ENCODE data around the gene SLC48A1. TPM values are rescaled to one million over a fixed set of nuclear protein-coding genes. Genes with fewer than 3 reads are reported as not detected.
"Not testable (repeated sequence)": the region's sequence is repeated elsewhere in the genome, so short reads cannot be mapped to it uniquely, and the experiment has no call there.

The SLC48A1 gene
- total RNA-seq, 4 donors from 2014 or later: 14.9 to 21.5 (median 15.9) TPM

- H3K4me3 ChIP-seq: no peak overlapping the region
- TF ChIP-seq POLR2A (IDR thresholded peaks at IDR 0.05) (no peak), CTCF (IDR thresholded peaks at IDR 0.05) (no peak)
- no peaks in the 10 kb centered on the region for H3K36me3 ChIP-seq
- H3K4me1 ChIP-seq: peaks cover 3 to 97% (median 32%) of the 10 kb centered on the region in 4 donors
- H3K9me3 ChIP-seq: no peaks in the 10 kb centered on the region
- DNase-seq: no peak
- no peaks in the 10 kb centered on the region for H3K27me3 ChIP-seq
- peak overlapping the region in 3 of 4 donors; percentile 42 to 59 (median 52) for H3K27ac ChIP-seq
These were observed 31.1 kb downstream of the SLC48A1 start for GRCh38 chr12:47804171-47804570.

- H3K27ac ChIP-seq: peak overlapping the region in 3 of 4 donors; percentile 4 to 61 (median 40)
- TF ChIP-seq POLR2A (IDR thresholded peaks at IDR 0.05) (no peak), CTCF (IDR thresholded peaks at IDR 0.05) (no peak)
- H3K4me3 ChIP-seq: no peak overlapping the region
- no peak for DNase-seq
- no peaks in the 10 kb centered on the region for H3K27me3 ChIP-seq
- peaks cover 3 to 97% (median 45%) of the 10 kb centered on the region in 4 donors for H3K4me1 ChIP-seq
- no peaks in the 10 kb centered on the region for H3K9me3 ChIP-seq
- H3K36me3 ChIP-seq: no peaks in the 10 kb centered on the region
These were observed 32.4 kb downstream of the SLC48A1 start for GRCh38 chr12:47805417-47805816.

GRCh38 chr12:47807338-47807737, 34.3 kb downstream of the SLC48A1 start:
- no peak for DNase-seq
- peaks cover 12 to 95% (median 58%) of the 10 kb centered on the region in 4 donors for H3K4me1 ChIP-seq
- no peaks in the 10 kb centered on the region for H3K9me3 ChIP-seq
- TF ChIP-seq POLR2A (IDR thresholded peaks at IDR 0.05): no peak
- no peak for TF ChIP-seq CTCF (IDR thresholded peaks at IDR 0.05)
- no peaks in the 10 kb centered on the region for H3K36me3 ChIP-seq
- H3K27me3 ChIP-seq: no peaks in the 10 kb centered on the region
- H3K27ac ChIP-seq: peak overlapping the region; percentile 62 to 98 (median 96)
- no peak overlapping the region for H3K4me3 ChIP-seq

- peak overlapping the region in 2 of 4 donors; percentile 3 to 10 for H3K4me3 ChIP-seq
- H3K27ac ChIP-seq: peak overlapping the region; percentile 62 to 98 (median 96)
- DNase-seq: peak in 2 of 3 donors; percentile 90
- peaks cover 12 to 88% (median 55%) of the 10 kb centered on the region in 4 donors for H3K4me1 ChIP-seq
- no peak for TF ChIP-seq CTCF (IDR thresholded peaks at IDR 0.05)
- H3K36me3 ChIP-seq: no peaks in the 10 kb centered on the region
- H3K27me3 ChIP-seq: no peaks in the 10 kb centered on the region
- no peaks in the 10 kb centered on the region for H3K9me3 ChIP-seq
These were observed 35.0 kb downstream of the SLC48A1 start for GRCh38 chr12:47808050-47808449.

GRCh38 chr12:47808574-47809365, 35.7 kb downstream of the SLC48A1 start:
- Histone ChIP-seq H3K9me3 (no peaks in the 10 kb centered on the region), H3K36me3 (no peaks in the 10 kb centered on the region), H3K4me1 (peaks cover 12 to 88% (median 56%) of the 10 kb centered on the region in 4 donors), H3K27me3 (no peaks in the 10 kb centered on the region), H3K27ac (peak overlapping the region; percentile 62 to 98 (median 96)), H3K4me3 (peak overlapping the region in 2 of 4 donors; percentile 3 to 10)
- TF ChIP-seq POLR2A (IDR thresholded peaks at IDR 0.05): no peak
- TF ChIP-seq CTCF (IDR thresholded peaks at IDR 0.05): peak in 2 of 6 experiments; percentile 8 to 13
- peak in 2 of 3 donors; percentile 67 to 73 for DNase-seq

- Histone ChIP-seq H3K27ac (peak overlapping the region; percentile 93 to 98 (median 96)), H3K4me1 (peaks cover 12 to 88% (median 63%) of the 10 kb centered on the region in 4 donors)
- not testable (repeated sequence) for DNase-seq, H3K9me3 ChIP-seq, H3K36me3 ChIP-seq, H3K4me3 ChIP-seq, H3K27me3 ChIP-seq
These were observed 36.5 kb downstream of the SLC48A1 start for GRCh38 chr12:47809518-47809917.
